Loucy (cell line): ENCODE measurements around the gene TIE1.

Experiments
- EZH2phosphoT487 ChIP-seq: fragments of 200-600 bp; IDR thresholded peaks from 2 replicates; pipeline ENCODE4 v1.6.1; 2018; ENCODE audit warnings: antibody characterized with exemption, mild to moderate bottlenecking, moderate library complexity, borderline replicate concordance
- TF ChIP-seq, protein P1 (sequence below): fragments of 200-600 bp; sonication (generic); conservative IDR thresholded peaks from 2 replicates; pipeline ENCODE4 v1.5.1; 2014; ENCODE audit warnings: mild to moderate bottlenecking, antibody characterized with exemption, low read length

DNA sequence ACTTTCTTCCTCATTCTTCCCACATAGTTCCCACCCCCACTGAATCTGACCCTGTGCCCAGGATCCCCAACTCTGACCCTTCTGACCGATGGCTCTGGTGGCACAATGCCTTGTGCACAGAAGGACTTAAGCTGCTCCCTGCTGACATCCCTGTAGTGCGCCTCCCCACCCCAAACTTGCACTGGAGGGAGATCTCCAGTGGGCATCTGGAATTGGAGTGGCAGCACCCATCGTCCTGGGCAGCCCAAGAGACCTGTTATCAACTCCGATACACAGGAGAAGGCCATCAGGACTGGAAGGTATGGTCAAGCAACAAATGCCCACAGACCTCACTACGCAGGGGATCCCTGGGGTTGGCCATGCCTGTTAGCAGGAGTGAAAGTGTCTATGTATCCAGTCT, 45.9 kb downstream of the TIE1 start:
- TF ChIP-seq, protein P1, sequence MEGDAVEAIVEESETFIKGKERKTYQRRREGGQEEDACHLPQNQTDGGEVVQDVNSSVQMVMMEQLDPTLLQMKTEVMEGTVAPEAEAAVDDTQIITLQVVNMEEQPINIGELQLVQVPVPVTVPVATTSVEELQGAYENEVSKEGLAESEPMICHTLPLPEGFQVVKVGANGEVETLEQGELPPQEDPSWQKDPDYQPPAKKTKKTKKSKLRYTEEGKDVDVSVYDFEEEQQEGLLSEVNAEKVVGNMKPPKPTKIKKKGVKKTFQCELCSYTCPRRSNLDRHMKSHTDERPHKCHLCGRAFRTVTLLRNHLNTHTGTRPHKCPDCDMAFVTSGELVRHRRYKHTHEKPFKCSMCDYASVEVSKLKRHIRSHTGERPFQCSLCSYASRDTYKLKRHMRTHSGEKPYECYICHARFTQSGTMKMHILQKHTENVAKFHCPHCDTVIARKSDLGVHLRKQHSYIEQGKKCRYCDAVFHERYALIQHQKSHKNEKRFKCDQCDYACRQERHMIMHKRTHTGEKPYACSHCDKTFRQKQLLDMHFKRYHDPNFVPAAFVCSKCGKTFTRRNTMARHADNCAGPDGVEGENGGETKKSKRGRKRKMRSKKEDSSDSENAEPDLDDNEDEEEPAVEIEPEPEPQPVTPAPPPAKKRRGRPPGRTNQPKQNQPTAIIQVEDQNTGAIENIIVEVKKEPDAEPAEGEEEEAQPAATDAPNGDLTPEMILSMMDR = no peak
- TF ChIP-seq EZH2phosphoT487 = no peak
